HUDEP-2 (cell line): ENCODE measurements around the gene TTYH3.
"Not testable (repeated sequence)": the region's sequence is repeated elsewhere in the genome, so short reads cannot be mapped to it uniquely, and the experiment has no call there.

Experiments used
- DNase-seq, 76 experiments: peaks; one replicate each; lab custom pipeline; 2025; ENCODE audit not compliant: unreplicated experiment in 76 of 76; lab: John Stamatoyannopoulos, UW

TTYH3 gene

GRCh38 chr7:2680792-2681490 is 49.2 kb downstream of the TTYH3 start:
- DNase-seq: peak in 59 of 76 experiments; percentile 11 to 74 (median 50)

- DNase-seq: no peak
These were observed 50.4 kb downstream of the TTYH3 start for GRCh38 chr7:2681929-2682799.

GRCh38 chr7:2684501-2684900 is 52.7 kb downstream of the TTYH3 start:
- no peak for DNase-seq

- DNase-seq: no peak
These were observed 54.3 kb downstream of the TTYH3 start for GRCh38 chr7:2686101-2686500.

- no peak for DNase-seq
These were observed 55.6 kb downstream of the TTYH3 start for GRCh38 chr7:2687338-2687869.

GRCh38 chr7:2687881-2688318 is 56.1 kb downstream of the TTYH3 start, which contains the start of gene AMZ1:
Gene AMZ1, plus strand, starts transcription at chr7:2688202. Its CDS starts 12,250 bp downstream, at chr7:2700452.
- DNase-seq: no peak

GRCh38 chr7:2688409-2689342 is 56.9 kb downstream of the TTYH3 start:
- DNase-seq: no peak

- DNase-seq: no peak
These were observed 57.6 kb downstream of the TTYH3 start for GRCh38 chr7:2689343-2689847.

- no peak for DNase-seq
These were observed 58.3 kb downstream of the TTYH3 start for GRCh38 chr7:2689951-2690705.

- no peak for DNase-seq
These were observed 59.4 kb downstream of the TTYH3 start for GRCh38 chr7:2691011-2691707.

- not testable (repeated sequence) for DNase-seq
These were observed 60.2 kb downstream of the TTYH3 start for GRCh38 chr7:2691932-2692439.

- DNase-seq: no peak
These were observed 60.8 kb downstream of the TTYH3 start for GRCh38 chr7:2692543-2692942.

GRCh38 chr7:2693420-2694121 is 61.8 kb downstream of the TTYH3 start:
- not testable (repeated sequence) for DNase-seq

- DNase-seq: not testable (repeated sequence)
These were observed 62.3 kb downstream of the TTYH3 start for GRCh38 chr7:2694122-2694436.

- no peak for DNase-seq
These were observed 66.9 kb downstream of the TTYH3 start for GRCh38 chr7:2698581-2699288.

- no peak for DNase-seq
These were observed 67.5 kb downstream of the TTYH3 start for GRCh38 chr7:2699289-2699620.

GRCh38 chr7:2700141-2700850 is 68.5 kb downstream of the TTYH3 start:
- DNase-seq: no peak
